Progenitor cell of endocrine pancreas (in vitro differentiated cells): Measurements from ENCODE around the gene TWIST1. TPM values are rescaled to one million over a fixed set of nuclear protein-coding genes. Genes with fewer than 3 reads are reported as not detected.
A peak's percentile ranks its signal among the peaks of the same experiment; 100 is the strongest.

Source experiments
- DNase-seq: peaks from one replicate; pipeline ENCODE4 v3.0.0; 2021; ENCODE audit warnings: low spot score; ENCODE audit not compliant: unreplicated experiment
- H3K27ac Mint-ChIP-seq: 2 replicates; pipeline ENCODE4 v1.8.0; 2021; ENCODE audit warnings: mild to moderate bottlenecking, moderate library complexity, mixed read lengths
- H3K27me3 Mint-ChIP-seq: 2 replicates; pipeline ENCODE4 v1.8.0; 2021; ENCODE audit warnings: mixed read lengths
- H3K36me3 Mint-ChIP-seq: 2 replicates; pipeline ENCODE4 v1.8.0; 2022; ENCODE audit warnings: mixed read lengths; ENCODE audit not compliant: insufficient read depth
- H3K4me1 Mint-ChIP-seq: 2 replicates; pipeline ENCODE4 v1.8.0; 2021; ENCODE audit warnings: low read depth, mixed read lengths
- H3K4me3 Mint-ChIP-seq: 2 replicates; pipeline ENCODE4 v1.8.0; 2021; ENCODE audit warnings: low read depth, mild to moderate bottlenecking, moderate library complexity, mixed read lengths
- H3K9me3 Mint-ChIP-seq: 2 replicates; pipeline ENCODE4 v1.8.0; 2021; ENCODE audit warnings: low read depth, mixed read lengths
- CTCF ChIP-seq: fragments of 200-600 bp; sonication (generic); IDR thresholded peaks from one replicate; pipeline ENCODE4 v1.5.0; 2021; ENCODE audit warnings: antibody characterized with exemption, mild to moderate bottlenecking; ENCODE audit not compliant: unreplicated experiment
- total RNA-seq: library from RNA; stranded (reverse); gene quantifications from 2 replicates; pipeline ENCODE4 v1.2.1, GENCODE V29; 2021

The TWIST1 gene
- total RNA-seq, 1 donor from 2014 or later = 1.8 TPM

GRCh38 chr7:19107356-19108146, 9.9 kb downstream of the TWIST1 start:
- H3K27me3 Mint-ChIP-seq = peaks cover 99% of the 10 kb centered on the region
- H3K9me3 Mint-ChIP-seq = no peaks in the 10 kb centered on the region
- H3K4me3 Mint-ChIP-seq = peak overlapping the region; percentile 70
- no peaks in the 10 kb centered on the region for H3K36me3 Mint-ChIP-seq
- peaks cover 14% of the 10 kb centered on the region for H3K4me1 Mint-ChIP-seq
- DNase-seq = no peak
- H3K27ac Mint-ChIP-seq = no peak overlapping the region
- TF ChIP-seq CTCF = no peak

- Mint-ChIP-seq H3K27ac (no peak overlapping the region), H3K36me3 (no peaks in the 10 kb centered on the region), H3K9me3 (no peaks in the 10 kb centered on the region), H3K27me3 (peaks cover 95% of the 10 kb centered on the region), H3K4me3 (peak overlapping the region; percentile 70), H3K4me1 (peaks cover 14% of the 10 kb centered on the region)
- TF ChIP-seq CTCF = no peak
- no peak for DNase-seq
Measured at GRCh38 chr7:19107081-19107355, 10.4 kb downstream of the TWIST1 start.

GRCh38 chr7:19106241-19107080, 11.0 kb downstream of the TWIST1 start:
- Mint-ChIP-seq H3K4me3 (peak overlapping the region; percentile 40), H3K27me3 (peaks cover 95% of the 10 kb centered on the region), H3K4me1 (peaks cover 14% of the 10 kb centered on the region), H3K27ac (no peak overlapping the region), H3K36me3 (no peaks in the 10 kb centered on the region), H3K9me3 (no peaks in the 10 kb centered on the region)
- TF ChIP-seq CTCF = no peak
- no peak for DNase-seq

- Mint-ChIP-seq H3K27me3 (peaks cover 93% of the 10 kb centered on the region), H3K4me3 (no peak overlapping the region), H3K36me3 (no peaks in the 10 kb centered on the region), H3K4me1 (peaks cover 14% of the 10 kb centered on the region), H3K27ac (no peak overlapping the region), H3K9me3 (no peaks in the 10 kb centered on the region)
- no peak for TF ChIP-seq CTCF
- no peak for DNase-seq
Measured at GRCh38 chr7:19105546-19105945, 11.9 kb downstream of the TWIST1 start.

GRCh38 chr7:19104811-19105210, 12.6 kb downstream of the TWIST1 start:
- H3K4me3 Mint-ChIP-seq = no peak overlapping the region
- H3K27ac Mint-ChIP-seq = no peak overlapping the region
- peaks cover 14% of the 10 kb centered on the region for H3K4me1 Mint-ChIP-seq
- peaks cover 92% of the 10 kb centered on the region for H3K27me3 Mint-ChIP-seq
- no peak for TF ChIP-seq CTCF
- H3K9me3 Mint-ChIP-seq = no peaks in the 10 kb centered on the region
- H3K36me3 Mint-ChIP-seq = no peaks in the 10 kb centered on the region
- no peak for DNase-seq
